DOHH2 (cell line): ENCODE measurements around the gene JADE1.

ENCODE experiments used
- CTCF ChIP-seq: fragments of 200-600 bp; sonication (generic); IDR thresholded peaks from one replicate; pipeline ENCODE4 v1.5.1; 2014; ENCODE audit warnings: antibody characterized with exemption, mild to moderate bottlenecking, low read depth, low read length; ENCODE audit not compliant: poor library complexity, severe bottlenecking
- EZH2phosphoT487 ChIP-seq: fragments of 200-600 bp; sonication (generic); IDR thresholded peaks from 2 replicates; pipeline ENCODE4 v1.6.1; 2017; ENCODE audit warnings: borderline replicate concordance, mild to moderate bottlenecking, antibody characterized with exemption, low read length, moderate library complexity, mixed read lengths

- TF ChIP-seq CTCF: no peak
- no peak for TF ChIP-seq EZH2phosphoT487
Measured at GRCh38 chr4:128856246-128856645, 46.7 kb downstream of the JADE1 start.
